Tibial artery (tissue), 4 donors: ENCODE data around the gene CYB5R4.
A peak's percentile ranks its signal among the peaks of the same experiment; 100 is the strongest.

Experiments used
- DNase-seq, 2 donors: peaks; one replicate each; pipeline ENCODE4 v3.0.0-alpha.2; 2019
- H3K27ac ChIP-seq, 2 donors: fragments of 200-600 bp; sonication (generic) in 1 of 2; 1 replicate in 1 of 2; 2 replicates in 1 of 2; pipeline ENCODE4 v1.5.1; 2018 to 2019; ENCODE audit warnings: mild to moderate bottlenecking in 1 of 2
- H3K27me3 ChIP-seq, 2 donors: fragments of 200-600 bp; sonication (generic) in 1 of 2; one replicate each; pipeline versions ENCODE4 v1.5.1 to v1.6.0; 2016 to 2019
- H3K36me3 ChIP-seq, 3 donors: fragments of 200-600 bp; sonication (generic) in 2 of 3; one replicate each; pipeline ENCODE4 v1.5.1; 2016 to 2019; ENCODE audit warnings: mild to moderate bottlenecking in 2 of 3
- H3K4me1 ChIP-seq, 4 donors: fragments of 200-600 bp; sonication (generic) in 2 of 4; 1 replicate in 3 of 4; 2 replicates in 1 of 4; pipeline ENCODE4 v1.5.1; 2016 to 2019
- H3K4me3 ChIP-seq, 2 donors: fragments of 200-600 bp; sonication (generic) in 1 of 2; 1 replicate in 1 of 2; 2 replicates in 1 of 2; pipeline ENCODE4 v1.5.1; 2018 to 2019; ENCODE audit warnings: mild to moderate bottlenecking in 2 of 2
- H3K9me3 ChIP-seq, 3 donors: fragments of 200-600 bp; sonication (generic) in 1 of 3; one replicate each; pipeline ENCODE4 v1.5.1; 2016 to 2019
- CTCF ChIP-seq, 2 experiments: fragments of 200-600 bp in 1 of 2; fragments of 450-650 bp in 1 of 2; IDR thresholded peaks; one replicate each; pipeline ENCODE4 v1.5.1; 2017 to 2019; ENCODE audit warnings: antibody characterized with exemption in 2 of 2, mild to moderate bottlenecking in 1 of 2, moderate library complexity in 1 of 2
- intact Hi-C: fragments of 100-400 bp; cut with DNase I; formaldehyde crosslinking; loops from one replicate; pipeline ENCODE4 v1.15.0; 2023; ENCODE audit warnings: low total_unique reads

CYB5R4 gene

GRCh38 chr6:83854766-83855165 is 4.7 kb upstream of the CYB5R4 start:
- H3K36me3 ChIP-seq: no peaks in the 10 kb centered on the region
- H3K27ac ChIP-seq: no peak overlapping the region
- H3K4me1 ChIP-seq: peaks cover 0 to 23% (median 13%) of the 10 kb centered on the region in 4 donors
- H3K27me3 ChIP-seq: no peaks in the 10 kb centered on the region
- H3K4me3 ChIP-seq: no peak overlapping the region
- no peaks in the 10 kb centered on the region for H3K9me3 ChIP-seq
- intact Hi-C loops: no loop called here
- DNase-seq: no peak
- TF ChIP-seq CTCF (IDR thresholded peaks at IDR 0.05): no peak

- Histone ChIP-seq H3K27ac (peak overlapping the region; percentile 89 to 92), H3K36me3 (peaks cover 0 to 10% (median 4%) of the 10 kb centered on the region in 3 donors), H3K4me1 (peaks cover 0 to 30% (median 6%) of the 10 kb centered on the region in 4 donors), H3K4me3 (peak overlapping the region; percentile 87 to 93), H3K27me3 (no peaks in the 10 kb centered on the region), H3K9me3 (no peaks in the 10 kb centered on the region)
- no peak for TF ChIP-seq CTCF (IDR thresholded peaks at IDR 0.05)
- DNase-seq: no peak
- intact Hi-C loops: no loop called here
Measured at GRCh38 chr6:83860359-83860755, 868 bp downstream of the CYB5R4 start.

- Histone ChIP-seq H3K4me1 (peaks cover 0 to 30% (median 6%) of the 10 kb centered on the region in 4 donors), H3K27ac (no peak overlapping the region), H3K27me3 (no peaks in the 10 kb centered on the region), H3K9me3 (no peaks in the 10 kb centered on the region), H3K36me3 (peaks cover 0 to 14% (median 10%) of the 10 kb centered on the region in 3 donors), H3K4me3 (peak overlapping the region; percentile 87 to 93)
- DNase-seq: no peak
- TF ChIP-seq CTCF (IDR thresholded peaks at IDR 0.05): no peak
- intact Hi-C loops: no loop called here
Measured at GRCh38 chr6:83860782-83861495, 1.4 kb downstream of the CYB5R4 start.

- DNase-seq: no peak
- no peak overlapping the region for H3K4me3 ChIP-seq
- no peaks in the 10 kb centered on the region for H3K9me3 ChIP-seq
- peaks cover 0 to 27% (median 22%) of the 10 kb centered on the region in 3 donors for H3K36me3 ChIP-seq
- intact Hi-C loops: no loop called here
- peaks cover 0 to 30% (median 6%) of the 10 kb centered on the region in 4 donors for H3K4me1 ChIP-seq
- H3K27ac ChIP-seq: no peak overlapping the region
- no peak for TF ChIP-seq CTCF (IDR thresholded peaks at IDR 0.05)
- no peaks in the 10 kb centered on the region for H3K27me3 ChIP-seq
Measured at GRCh38 chr6:83862776-83863471, 3.4 kb downstream of the CYB5R4 start.

- intact Hi-C loops: no loop called here
- H3K27me3 ChIP-seq: no peaks in the 10 kb centered on the region
- no peak for DNase-seq
- no peaks in the 10 kb centered on the region for H3K9me3 ChIP-seq
- TF ChIP-seq CTCF (IDR thresholded peaks at IDR 0.05): no peak
- H3K4me3 ChIP-seq: no peak overlapping the region
- H3K4me1 ChIP-seq: peaks cover 0 to 31% (median 3%) of the 10 kb centered on the region in 4 donors
- H3K36me3 ChIP-seq: peaks cover 0 to 29% (median 22%) of the 10 kb centered on the region in 3 donors
- no peak overlapping the region for H3K27ac ChIP-seq
Measured at GRCh38 chr6:83867043-83867442, 7.6 kb downstream of the CYB5R4 start.
